ENCODE measurements around the gene NR1D1. TPM values are rescaled to one million over a fixed set of nuclear protein-coding genes. Genes with fewer than 3 reads are reported as not detected.

The NR1D1 gene
- total and polyA plus RNA-seq, 2 of the 8 experiments (the other 6 are each of a cell fraction or from before 2014, with no cell fraction given): 1.5 to 4.6 TPM

DNA sequence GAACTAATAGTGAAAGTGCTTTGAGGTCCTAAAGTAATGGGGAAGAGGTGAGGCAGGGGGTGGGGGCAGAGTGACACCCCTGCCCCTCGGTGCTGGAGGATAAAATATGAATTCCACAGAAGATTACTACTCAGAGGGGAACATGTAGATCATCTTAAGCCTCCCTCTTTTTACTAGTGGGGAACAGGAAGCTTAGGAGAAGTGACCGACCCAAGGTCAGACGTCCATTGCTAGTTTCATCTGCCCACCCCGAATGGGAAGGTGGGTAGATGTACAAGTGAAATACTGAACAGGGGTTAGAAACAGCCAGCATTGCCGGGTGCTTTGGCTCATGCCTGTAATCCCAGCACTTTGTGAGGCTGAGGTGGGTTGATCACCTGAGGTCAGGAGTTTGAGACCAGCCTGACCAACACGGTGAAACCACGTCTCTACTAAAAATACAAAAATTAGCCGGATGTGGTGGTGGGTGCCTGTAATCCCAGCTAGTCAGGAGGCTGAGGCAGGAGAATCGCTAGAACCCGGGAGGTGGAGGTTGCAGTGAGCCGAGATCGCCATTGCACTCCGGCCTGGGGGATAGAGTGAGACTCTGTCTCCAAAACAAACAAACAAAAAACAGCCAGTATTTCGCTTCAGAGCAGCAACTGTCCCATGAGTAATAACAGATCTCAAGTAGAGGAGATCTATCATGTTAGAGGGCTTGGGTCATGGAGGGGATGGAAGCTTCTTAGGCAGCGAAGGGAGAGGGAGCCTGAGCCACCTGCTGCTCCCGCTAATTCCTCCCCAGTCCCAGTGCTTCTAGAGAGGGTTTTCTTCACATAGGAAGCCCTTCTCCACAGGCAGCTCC, 1.2 kb upstream of the NR1D1 start (continued):
- TF ChIP-seq EZH2 (IDR thresholded peaks at IDR 0.05; ENCODE audit: low read depth, low read length, severe bottlenecking) (no peak), CHD2 (IDR thresholded peaks at IDR 0.05; ENCODE audit: low read length) (no peak), SP4 (IDR thresholded peaks at IDR 0.05; ENCODE audit: low read length) (no peak), KDM5A (IDR thresholded peaks at IDR 0.05; ENCODE audit: low read length) (no peak), SAP30 (IDR thresholded peaks at IDR 0.05; ENCODE audit: insufficient read depth, insufficient replicate concordance, low read length) (no peak), PHF8 (conservative IDR thresholded peaks at IDR 0.05; ENCODE audit: low read depth, low read length) (no peak)

Measured in H1 (cell line).